ENCODE data around the gene PRUNE2. TPM values are rescaled to one million over a fixed set of nuclear protein-coding genes. Genes with fewer than 3 reads are reported as not detected.

Gene PRUNE2
- total RNA-seq, 1 experiment from 2014 or later, result 0.59 TPM

DNA sequence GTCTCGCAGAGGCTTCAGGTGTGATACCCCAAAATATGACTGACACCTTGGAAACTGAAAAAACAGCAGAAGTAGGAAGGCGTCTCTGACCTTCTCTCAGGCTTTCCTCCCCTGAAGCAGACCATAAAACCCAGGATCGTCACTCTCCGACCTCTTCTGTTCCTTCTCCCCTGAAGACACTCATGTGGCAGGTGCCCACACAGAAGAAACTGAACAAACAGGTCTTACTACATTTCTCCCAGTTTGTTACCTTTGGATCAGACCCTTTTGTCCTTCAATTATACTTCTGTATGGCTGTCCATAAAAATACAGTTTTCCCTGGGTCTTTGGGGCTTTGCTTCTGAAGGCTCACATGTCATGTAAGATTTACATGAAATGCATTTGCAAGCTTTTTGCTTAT lies 10.3 kb upstream of the PRUNE2 start (continued):
- no peak for TF ChIP-seq EZH2phosphoT487 (IDR thresholded peaks at IDR 0.05; ENCODE audit: borderline replicate concordance)
- no peak for TF ChIP-seq EZH2 (IDR thresholded peaks at IDR 0.05)

DNA sequence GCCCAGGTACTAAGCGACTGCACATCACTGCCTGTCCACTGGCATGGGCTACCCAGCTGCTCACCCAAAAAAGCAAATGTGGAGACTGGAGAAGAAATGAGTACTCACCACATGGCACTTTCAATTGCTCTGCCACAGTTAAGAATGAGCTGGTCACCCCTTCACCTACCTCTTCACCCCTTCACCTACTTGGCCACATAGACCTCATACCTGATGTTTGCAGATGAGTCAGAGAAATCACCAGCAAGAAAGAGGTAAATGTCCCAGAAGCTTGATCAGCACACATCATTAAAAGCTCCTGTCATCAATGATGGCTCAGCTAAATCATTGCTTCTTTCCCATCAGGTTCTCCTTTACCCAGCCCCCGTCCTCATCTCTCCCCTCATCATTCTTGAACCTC lies 7.6 kb upstream of the PRUNE2 start:
- H2AFZ ChIP-seq (ENCODE audit: low read depth, low read length, poor library complexity, severe bottlenecking), result no peak overlapping the region
- ChIA-PET CTCF (no interaction called here), POLR2A (no interaction called here), RAD21 (ENCODE audit: low non-redundant PET in 1 of 2, low total read pairs in 2 of 2, uncharacterized antibody in 2 of 2, unreplicated experiment in 2 of 2) (no interaction called here)
- TF ChIP-seq EZH2phosphoT487 (IDR thresholded peaks at IDR 0.05; ENCODE audit: borderline replicate concordance) (no peak), ZFX (IDR thresholded peaks at IDR 0.05) (no peak)
- H3K9ac ChIP-seq (ENCODE audit: low read length), result no peak overlapping the region
- 0 out of 2 replicates have a peak overlapping the region, but pooled peaks have one; percentile 28 for H3K4me2 ChIP-seq (ENCODE audit: low read length)
- DNase-seq (ENCODE audit: low read depth, low spot score) (no peak), ATAC-seq (no peak)
- H3K36me3 ChIP-seq (ENCODE audit: control insufficient read depth in 1 of 2, insufficient read depth in 2 of 2, low read length in 2 of 2), result no peaks in the 10 kb centered on the region
- intact Hi-C loops (cut with micrococcal nuclease), result no loop called here
- no peaks in the 10 kb centered on the region for H4K20me1 ChIP-seq (ENCODE audit: insufficient read depth)
- BruUV-seq (replicated peaks), result no TSS peak
- no peaks in the 10 kb centered on the region for H3K27me3 ChIP-seq (ENCODE audit: insufficient read depth, low read length)
- no peak overlapping the region for H3K27ac ChIP-seq (ENCODE audit: low read depth, low read length)
- H3K4me3 ChIP-seq (replicated peaks in 1 of 2; ENCODE audit: low read depth in 1 of 2, low read length in 2 of 2), result no peak overlapping the region
- no peaks in the 10 kb centered on the region for H3K9me3 ChIP-seq (ENCODE audit: control insufficient read depth in 1 of 2, insufficient read depth in 1 of 2, low read depth in 1 of 2, low read length in 2 of 2)
- H3K79me2 ChIP-seq (ENCODE audit: insufficient read depth, low read length), result no peaks in the 10 kb centered on the region
- peaks cover 18 to 22% of the 10 kb centered on the region in 2 experiments; a peak in 3 of 4 replicates for H3K4me1 ChIP-seq (ENCODE audit: control insufficient read depth in 1 of 2, insufficient read depth in 2 of 2, low read length in 2 of 2)
- no peaks in the 10 kb centered on the region for H3K9me2 ChIP-seq (ENCODE audit: insufficient read depth)

DNA sequence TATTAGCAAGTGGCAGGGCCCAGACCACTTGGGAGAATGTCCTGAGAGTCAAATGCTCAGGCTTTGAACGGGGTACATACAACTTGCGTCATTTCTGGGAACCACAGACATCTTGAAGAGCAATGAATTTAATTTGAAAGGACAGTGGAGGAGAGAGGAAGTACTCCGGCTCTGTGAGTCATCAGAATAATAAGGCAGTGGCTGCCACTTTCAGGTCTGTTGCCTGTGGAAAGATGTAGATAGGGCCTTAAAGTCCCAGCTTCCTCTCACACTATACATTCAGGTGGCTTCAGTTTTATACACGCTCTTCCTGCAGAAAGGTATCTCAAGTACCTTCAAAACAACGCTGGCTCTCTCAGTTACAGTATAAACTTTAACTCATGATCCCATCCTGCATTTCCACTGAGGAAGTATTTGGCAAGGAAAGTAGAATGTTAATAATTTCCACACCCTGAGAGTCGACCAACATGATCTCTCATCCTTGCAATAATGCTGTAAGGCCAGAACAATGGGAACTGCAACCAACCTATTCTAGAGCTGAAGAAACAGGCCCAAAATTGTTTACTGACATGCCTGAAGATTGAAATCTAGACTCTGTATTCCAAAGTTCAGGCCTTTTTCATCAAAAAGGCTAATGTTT lies 6.8 kb upstream of the PRUNE2 start:
- intact Hi-C loops (cut with micrococcal nuclease), result no loop called here
- BruUV-seq (replicated peaks), result no TSS peak
- TF ChIP-seq CEBPB (IDR thresholded peaks at IDR 0.05; ENCODE audit: low read depth) (no peak), FOSL1 (IDR thresholded peaks at IDR 0.05; ENCODE audit: low read depth) (0 out of 2 replicates have a peak, but pooled peaks have one; percentile 16)
- DNase-seq (ENCODE audit: low read depth, low spot score) (peak; percentile 7), ATAC-seq (peak; percentile 69)
- Histone ChIP-seq H3K9me2 (ENCODE audit: insufficient read depth) (no peaks in the 10 kb centered on the region), H3K4me1 (ENCODE audit: control insufficient read depth in 1 of 2, insufficient read depth in 2 of 2, low read length in 2 of 2) (peaks cover 18 to 22% of the 10 kb centered on the region in 2 experiments; a peak in 3 of 4 replicates), H3K4me3 (replicated peaks in 1 of 2; ENCODE audit: low read depth in 1 of 2, low read length in 2 of 2) (no peak overlapping the region), H3K9me3 (ENCODE audit: control insufficient read depth in 1 of 2, insufficient read depth in 1 of 2, low read depth in 1 of 2, low read length in 2 of 2) (no peaks in the 10 kb centered on the region), H3K36me3 (ENCODE audit: control insufficient read depth in 1 of 2, insufficient read depth in 2 of 2, low read length in 2 of 2) (no peaks in the 10 kb centered on the region), H2AFZ (ENCODE audit: low read depth, low read length, poor library complexity, severe bottlenecking) (peak overlapping the region; percentile 50), H3K9ac (ENCODE audit: low read length) (no peak overlapping the region), H4K20me1 (ENCODE audit: insufficient read depth) (no peaks in the 10 kb centered on the region), H3K27ac (ENCODE audit: low read depth, low read length) (no peak overlapping the region), H3K79me2 (ENCODE audit: insufficient read depth, low read length) (no peaks in the 10 kb centered on the region), H3K27me3 (ENCODE audit: insufficient read depth, low read length) (peaks cover 6% of the 10 kb centered on the region), H3K4me2 (ENCODE audit: low read length) (peak overlapping the region; percentile 28; the same call in 1 of the 2 replicates)
- CTCF ChIA-PET, result interaction anchor here (1.0 to 1.1 kb wide), 2 partner anchors 84 to 102 kb away, joined by 3 to 6 read pairs; no protein-coding TSS in a partner anchor
- RAD21 ChIA-PET (ENCODE audit: low non-redundant PET in 1 of 2, low total read pairs in 2 of 2, uncharacterized antibody in 2 of 2, unreplicated experiment in 2 of 2), result no interaction called here
- POLR2A ChIA-PET, result no interaction called here

All from HCT116 (cell line).